ENCODE measurements around the gene RRAGC.

Gene RRAGC, protein sequence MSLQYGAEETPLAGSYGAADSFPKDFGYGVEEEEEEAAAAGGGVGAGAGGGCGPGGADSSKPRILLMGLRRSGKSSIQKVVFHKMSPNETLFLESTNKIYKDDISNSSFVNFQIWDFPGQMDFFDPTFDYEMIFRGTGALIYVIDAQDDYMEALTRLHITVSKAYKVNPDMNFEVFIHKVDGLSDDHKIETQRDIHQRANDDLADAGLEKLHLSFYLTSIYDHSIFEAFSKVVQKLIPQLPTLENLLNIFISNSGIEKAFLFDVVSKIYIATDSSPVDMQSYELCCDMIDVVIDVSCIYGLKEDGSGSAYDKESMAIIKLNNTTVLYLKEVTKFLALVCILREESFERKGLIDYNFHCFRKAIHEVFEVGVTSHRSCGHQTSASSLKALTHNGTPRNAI

DNA sequence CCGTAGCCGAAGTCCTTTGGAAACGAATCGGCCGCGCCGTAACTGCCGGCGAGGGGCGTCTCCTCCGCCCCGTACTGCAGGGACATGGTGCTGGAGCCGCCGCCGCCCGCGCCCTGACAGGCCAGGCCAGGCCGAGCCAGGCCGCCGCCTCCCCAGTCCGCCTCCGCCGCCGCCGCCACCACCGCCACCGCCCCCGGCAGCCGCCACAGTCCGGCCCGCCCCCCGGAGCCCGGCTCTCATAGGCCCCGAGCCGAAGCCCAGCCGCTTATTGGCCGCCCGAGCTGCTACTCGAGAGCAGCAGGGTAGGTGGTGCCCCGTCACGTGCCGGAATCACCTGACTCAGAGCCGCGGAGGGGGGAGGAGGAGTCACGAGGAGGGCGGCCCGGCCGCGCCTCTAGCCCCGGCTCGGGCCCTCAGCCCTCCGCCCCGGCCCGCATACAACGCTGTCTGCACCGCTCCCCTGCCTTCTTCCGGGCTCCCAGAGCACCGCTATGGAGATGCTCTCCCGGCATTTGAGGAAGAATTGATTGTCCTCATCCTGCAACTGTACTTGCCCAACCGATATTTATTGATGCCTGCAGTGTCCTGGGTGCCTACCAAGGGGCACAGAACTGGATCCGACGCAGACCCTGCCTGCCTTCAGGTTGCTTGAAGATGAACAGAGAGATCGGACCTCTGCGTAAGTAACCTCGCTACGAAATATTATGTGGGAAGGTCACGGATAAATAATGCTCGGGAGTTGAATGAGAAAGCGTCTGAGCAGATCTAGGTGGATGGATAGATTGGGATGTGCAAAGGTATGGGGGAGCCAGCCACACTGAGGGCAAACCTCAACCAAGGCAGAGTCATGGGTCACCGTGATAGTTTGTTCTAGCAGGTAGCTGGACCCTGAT, at the start of gene RRAGC:
Gene RRAGC, minus strand, starts transcription at position 212 of the 893 bp plus-strand sequence. Its CDS starts 126 bp downstream, at position 86.
- DNase-seq = peak; percentile 98

DNA sequence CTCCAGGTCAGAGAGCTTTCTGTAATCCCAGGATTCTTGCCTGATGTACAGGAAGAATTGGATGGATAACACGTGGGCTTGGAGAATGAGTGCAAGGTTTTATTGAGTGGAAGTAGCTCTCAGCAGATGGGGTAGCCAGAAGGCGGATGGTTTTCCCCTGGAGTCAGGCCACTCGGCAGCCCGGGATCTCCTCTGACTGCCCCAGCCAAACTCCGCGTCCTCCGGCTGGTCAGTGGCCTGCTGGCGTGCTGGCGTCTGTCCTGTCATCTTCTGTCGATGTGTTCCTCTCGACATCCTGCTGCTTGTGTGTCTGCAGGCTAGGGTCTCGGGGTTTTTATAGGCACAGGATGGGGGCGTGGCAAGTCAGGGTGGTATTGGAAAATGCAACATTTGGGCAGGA, 49.2 kb upstream of the RRAGC start:
- no peak for DNase-seq

DNA sequence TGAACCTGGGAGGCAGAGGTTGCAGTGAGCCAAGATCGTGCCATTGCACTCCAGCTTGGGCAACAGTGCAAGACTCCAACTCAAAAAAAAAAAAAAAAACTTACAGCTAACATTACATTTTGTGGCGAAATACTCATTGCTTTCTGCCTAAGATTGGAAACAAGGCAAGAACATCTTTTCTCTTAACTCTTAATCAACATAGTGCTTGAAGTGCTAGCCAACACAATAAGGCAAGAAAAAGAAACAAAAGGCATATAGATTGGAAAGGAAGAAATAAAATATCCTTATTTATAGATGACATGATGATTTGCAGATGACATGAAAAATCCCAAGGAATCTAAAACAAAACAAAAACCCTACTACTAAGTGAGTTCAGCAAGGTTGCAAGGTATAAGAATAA, 46.4 kb upstream of the RRAGC start:
- no peak for DNase-seq

DNA sequence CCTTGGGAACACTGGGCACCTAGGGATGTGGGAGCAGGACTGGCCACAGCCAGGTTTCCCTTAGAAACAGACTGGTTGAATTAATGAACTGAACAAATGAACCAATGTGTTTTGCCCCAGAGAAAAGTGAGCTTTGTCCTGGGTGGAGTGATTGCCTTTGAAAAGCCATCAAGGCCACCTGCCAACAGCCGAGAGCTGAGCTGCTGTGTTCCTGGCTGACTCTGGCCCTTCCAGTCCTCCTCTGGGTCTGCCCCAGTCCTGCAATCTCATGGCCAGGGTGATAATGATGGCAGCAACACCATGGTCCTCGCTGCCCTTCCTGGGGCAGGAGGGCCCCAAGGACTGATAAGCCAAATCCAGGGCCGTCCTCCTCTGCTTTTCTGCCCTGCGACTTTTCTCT, 40.0 kb upstream of the RRAGC start:
- DNase-seq = no peak

DNA sequence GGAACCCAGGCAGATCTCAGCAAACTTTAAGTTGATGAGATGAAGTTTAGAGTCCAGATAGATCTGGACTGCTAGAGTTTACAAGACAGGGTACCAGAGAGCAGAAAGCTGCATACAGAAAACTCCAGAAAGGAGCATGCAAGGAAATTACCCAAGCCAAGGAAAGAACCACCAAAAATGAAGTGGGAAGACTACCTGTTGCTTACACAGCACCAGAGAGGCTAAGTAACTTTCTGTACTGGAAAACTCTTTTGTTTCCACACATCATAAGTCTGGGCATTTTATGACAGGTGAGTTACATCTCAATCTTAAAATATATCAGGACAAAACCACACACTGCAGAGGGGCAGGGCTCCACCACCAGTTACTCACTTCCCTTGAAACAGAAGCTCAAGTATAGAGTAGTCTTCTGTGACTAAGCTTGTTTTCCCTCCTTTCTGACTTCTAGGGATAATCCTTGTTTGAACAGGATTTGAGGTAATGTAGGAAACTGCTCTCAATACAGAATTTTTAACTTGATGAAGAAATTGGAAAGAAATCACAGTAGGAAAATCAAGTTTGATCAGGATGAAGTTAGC, 39.2 kb upstream of the RRAGC start:
- DNase-seq = no peak

DNA sequence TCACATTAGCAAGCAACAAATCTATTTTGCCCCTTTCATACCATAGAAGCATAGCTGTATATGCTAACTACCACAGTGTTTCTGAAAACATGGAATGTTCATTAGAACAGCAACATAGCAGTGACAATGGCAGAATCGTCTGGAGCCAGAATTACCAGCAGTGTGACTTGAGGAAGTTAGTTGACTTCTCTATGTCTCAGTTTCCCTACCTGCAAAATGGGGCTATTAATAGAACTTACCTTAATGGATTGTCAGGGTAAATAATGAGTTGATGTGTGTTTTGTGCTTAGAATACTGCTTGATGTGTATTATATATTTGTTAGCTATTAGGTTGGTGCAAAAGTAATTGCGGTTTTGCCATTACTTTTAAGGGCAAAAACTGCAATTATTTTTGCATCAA, 36.6 kb upstream of the RRAGC start:
- no peak for DNase-seq

DNA sequence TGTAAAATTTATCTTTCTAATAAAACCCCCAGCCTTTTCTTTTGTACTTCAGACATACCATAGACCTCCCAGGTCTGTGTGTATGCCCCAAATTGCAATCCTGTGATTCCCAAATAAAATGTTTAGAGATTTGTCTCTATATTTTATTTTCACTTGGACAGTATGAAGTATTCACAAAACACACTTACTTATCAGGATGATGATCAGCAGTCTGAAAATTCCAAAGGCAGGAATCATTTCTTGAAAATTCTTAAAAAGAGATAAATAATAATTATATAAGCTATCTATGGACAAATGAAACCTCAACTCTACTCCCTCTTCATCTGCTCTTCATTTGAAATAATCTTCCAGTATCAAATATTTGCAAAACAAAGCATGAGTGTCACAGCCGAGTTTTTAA, 33.4 kb upstream of the RRAGC start:
- DNase-seq = no peak

DNA sequence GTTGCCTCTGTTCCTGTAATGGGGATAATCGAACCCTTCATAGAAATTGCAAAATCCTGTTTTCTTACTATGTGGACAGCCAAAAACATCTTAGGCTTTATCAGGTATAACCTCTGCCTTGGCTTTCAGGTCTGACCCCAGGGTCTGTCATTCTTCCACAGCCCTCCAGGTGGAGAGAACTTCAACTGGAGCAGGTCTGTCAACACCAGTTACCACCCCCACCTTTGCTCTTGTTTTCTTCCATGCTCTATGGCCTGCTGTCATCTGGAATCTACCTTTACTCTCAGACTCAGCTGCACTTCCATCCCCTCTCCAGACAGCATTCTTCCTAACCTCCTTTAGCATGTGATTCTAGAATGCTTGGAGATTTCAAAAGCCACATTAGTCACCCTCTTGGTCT, 32.2 kb upstream of the RRAGC start:
- no peak for DNase-seq

DNA sequence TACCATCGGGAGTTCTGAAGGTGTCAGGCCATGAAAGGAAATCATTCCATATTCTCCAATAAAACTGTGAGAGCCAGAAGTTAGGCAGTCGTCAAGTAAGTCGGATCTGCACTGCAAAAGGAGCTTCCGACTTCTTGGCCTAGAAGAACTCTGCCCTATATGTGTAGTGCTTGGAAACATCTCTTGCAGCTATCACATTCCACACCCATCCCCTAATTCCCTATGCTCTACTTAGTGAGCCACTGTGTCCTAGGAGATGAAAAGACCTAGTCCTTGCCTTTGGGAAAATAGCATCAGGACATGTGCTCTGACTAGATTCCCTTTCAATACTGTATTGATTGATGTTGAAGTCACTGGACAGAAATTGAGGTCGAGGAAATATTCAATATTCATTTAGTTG, 30.0 kb upstream of the RRAGC start:
- DNase-seq = no peak

DNA sequence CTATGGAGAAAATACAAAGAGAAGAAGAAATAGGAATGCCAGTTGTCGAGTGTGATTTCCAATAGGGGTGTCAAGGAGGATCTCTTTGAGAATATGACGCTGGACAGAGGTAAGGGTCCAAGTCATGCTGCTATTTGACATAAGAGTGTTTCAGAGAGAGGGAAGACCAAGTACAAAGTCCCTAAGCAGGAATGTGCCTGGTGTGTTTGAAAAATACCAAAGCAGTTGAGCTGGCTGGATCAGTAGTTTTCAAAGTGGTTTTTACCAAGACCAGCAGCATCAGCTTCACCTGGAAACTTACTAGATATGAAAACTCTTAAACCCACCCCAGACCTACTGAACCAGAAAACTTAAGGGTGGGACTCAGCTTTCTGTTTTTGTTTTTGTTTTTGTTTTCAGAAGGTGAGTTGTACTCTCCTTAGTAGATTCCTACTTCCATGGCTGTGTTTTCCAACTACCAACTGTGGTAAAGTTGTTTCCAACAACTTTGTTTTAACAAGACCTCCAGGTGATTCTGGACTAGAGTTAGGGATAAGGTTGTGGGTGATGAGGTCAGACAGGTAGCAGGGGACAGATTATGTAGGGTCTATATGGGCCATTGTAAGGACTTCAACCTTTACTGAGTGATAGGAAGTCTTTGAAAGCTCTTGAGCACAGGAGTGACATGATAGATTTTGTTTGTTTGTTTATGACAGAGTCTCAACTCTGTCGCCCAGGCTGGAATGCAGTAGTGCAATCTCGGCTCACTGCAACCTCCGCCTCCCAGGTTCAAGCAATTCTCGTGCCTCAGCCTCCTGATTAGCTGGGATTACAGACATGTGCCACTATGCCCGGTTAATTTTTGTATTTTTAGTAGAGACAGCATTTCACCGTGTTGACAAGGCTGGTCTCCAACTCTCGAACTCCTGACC, 29.1 kb upstream of the RRAGC start:
- no peak for DNase-seq

DNA sequence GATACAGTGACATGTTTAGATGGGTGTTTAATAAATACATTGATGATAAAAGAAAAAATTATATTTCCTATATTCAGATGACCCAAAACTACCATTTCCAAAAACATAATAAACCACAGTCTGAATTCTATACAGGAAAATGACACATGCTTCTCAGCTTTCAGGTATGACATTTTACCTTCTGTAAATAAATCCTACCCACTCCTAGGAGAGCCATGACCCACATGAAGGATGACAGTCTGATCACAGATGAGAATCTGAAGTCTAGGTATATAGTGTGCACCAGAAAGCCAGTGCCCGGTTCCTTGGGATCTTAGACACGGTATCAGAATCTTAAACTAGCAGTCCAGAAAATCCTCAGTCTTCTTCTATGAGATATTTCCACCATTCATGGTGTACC, 25.5 kb upstream of the RRAGC start:
- DNase-seq = no peak

DNA sequence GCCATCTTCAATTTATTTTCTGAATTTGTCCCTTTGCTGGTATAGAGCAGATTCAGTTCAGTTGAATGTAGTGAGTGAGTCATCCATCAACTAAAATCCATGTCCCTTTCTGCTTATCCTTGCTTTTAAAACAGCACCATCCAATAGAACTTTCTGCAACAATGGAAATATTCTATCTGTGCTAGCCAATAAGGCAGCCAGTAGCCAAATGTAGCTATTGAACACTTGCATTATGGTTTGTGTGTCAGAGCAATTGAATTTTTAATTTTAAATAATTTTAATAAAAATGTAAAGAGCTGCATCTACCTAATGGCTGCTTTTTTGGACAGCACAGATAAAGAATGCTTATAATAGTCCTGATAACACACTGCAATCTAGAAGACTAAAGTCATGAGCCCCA, 21.9 kb upstream of the RRAGC start, which contains the start of gene GJA9:
Gene GJA9, minus strand, starts transcription at position 101 of the 400 bp plus-strand sequence. CDS start 5,489 bp downstream, outside the sequence.
- no peak for DNase-seq

DNA sequence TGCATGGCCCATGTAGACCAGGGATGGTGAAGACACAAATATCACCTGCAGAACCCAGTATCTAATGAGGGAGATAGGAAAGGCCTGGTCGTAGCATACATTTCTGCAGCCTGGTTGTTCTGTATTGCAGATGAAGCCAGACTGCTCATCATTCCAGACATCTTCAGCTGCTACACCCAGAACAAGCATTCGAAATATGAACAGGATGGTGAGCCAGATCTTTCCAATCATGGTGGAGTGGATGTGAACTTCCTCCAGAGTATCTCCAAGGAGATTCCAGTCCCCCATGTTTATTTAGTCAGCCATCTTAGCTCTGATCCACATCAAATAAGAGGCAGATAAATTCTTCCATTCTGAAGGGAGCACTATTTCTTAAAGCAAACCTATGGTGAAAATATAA, 16.2 kb upstream of the RRAGC start:
- DNase-seq = no peak

DNA sequence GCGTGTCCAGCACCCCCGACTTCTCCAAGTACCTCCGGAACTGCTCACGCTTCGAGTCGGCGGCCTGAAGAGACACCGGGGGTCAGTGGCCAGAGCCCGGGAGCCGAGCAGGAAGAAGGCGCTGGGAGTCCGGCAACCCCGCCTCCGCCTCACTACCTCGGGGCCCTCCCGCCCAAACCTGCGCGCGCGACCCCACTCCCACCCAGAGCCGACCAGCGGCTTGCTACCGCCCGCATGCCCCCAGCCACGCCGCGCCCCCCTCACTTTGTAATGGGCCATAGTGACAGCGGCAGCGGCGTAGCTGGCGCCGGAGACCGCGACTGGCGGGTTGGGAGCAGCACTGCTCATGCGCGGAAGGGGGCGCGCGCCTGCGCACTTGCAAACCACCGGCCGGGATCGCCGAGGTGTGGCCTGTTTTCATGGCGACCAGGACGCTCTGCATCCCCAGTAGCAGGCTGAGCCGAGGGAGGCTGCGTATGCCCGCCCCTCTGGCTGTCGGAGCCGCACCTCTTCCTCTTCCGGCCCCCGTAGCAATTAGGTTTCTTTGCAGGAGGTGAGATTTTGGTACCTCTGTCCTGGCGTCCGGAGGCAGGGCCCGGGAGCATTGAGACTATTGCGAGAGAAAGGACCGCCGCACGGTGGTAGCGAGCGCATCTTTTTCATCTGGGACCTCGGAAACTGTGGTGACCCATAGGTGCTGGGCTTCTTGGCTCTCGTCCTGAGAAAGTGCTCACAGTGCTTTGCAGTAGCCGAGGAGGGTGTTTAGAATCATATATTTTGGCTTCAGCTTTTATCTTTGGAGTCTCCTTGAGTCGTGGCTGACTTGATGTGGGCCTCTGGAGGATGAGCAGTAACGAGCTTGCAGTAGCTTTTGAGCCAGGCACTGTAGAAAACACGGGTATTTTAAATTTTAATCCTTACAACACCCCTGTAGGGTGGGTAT, 13.7 kb upstream of the RRAGC start, which contains the start of gene MYCBP:
Gene MYCBP, minus strand, starts transcription at position 322 of the 943 bp plus-strand sequence. Its CDS starts 43 bp downstream, at position 279.
- DNase-seq = peak; percentile 96

DNA sequence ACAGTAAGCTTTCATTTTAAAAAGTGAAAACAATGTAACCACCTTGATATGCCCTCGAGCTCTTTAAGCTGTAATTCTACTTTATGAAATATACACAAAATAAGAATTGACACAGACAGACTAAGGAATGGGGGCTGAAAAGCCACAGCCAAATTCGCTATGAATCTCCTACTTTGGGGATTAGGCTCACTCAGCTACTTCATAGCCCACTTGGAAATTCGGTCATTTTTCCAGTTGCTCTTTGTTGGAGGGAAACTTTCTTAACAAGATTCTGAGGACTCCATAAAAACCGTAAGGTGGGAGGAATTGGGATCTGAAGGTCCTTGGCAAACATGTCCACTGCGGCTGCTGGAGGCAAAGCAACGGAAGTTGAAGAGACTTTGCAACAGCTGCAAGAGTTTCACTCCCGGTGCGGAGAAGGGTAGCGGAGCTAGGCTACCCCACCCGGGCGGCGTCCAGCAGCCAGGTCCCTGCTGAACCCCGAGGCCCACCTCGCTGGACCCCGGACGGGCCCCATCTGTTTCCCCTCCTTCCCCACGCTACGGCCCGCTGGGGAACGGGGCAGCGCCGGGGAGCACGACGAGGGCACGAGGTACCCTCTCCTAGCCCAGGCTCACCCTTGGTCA, 12.9 kb upstream of the RRAGC start:
- no peak for DNase-seq

DNA sequence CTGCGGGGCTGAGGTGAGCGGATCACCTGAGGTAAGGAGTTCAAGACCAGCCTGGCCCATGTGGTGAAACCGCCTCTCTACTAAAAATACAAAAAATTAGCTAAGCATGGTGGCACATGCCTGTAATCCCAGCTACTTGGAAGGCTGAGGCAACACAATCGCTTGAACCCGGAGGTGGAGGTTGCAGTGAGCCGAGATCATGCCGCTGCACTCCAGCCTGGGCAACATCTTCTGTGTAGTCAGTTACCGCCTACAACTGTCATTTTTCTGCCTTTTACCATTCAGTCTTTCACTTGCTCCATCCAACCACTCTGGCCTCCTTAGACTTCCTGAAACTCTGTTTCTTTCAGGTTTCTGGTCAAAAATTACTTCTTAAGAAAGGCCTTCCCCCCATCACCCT, 11.4 kb upstream of the RRAGC start:
- no peak for DNase-seq

DNA sequence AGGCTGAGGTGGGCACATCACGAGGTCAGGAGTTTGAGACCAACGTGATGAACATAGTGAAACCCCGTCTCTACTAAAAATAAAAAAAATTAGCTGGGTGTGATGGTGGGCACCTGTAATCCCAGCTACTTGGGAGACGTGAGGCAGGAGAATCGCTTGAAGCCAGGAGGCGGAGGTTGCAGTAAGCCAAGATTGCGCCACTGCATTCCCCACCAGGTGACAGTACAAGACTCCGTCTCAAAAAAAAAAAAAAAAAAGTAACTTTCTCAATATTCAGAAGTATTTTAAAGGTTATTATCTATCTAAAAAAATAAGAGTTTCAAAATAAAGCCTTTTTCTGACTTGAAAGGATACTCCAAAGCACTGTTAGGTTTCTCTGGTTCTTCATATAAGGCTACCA, 7.6 kb upstream of the RRAGC start:
- DNase-seq = no peak

DNA sequence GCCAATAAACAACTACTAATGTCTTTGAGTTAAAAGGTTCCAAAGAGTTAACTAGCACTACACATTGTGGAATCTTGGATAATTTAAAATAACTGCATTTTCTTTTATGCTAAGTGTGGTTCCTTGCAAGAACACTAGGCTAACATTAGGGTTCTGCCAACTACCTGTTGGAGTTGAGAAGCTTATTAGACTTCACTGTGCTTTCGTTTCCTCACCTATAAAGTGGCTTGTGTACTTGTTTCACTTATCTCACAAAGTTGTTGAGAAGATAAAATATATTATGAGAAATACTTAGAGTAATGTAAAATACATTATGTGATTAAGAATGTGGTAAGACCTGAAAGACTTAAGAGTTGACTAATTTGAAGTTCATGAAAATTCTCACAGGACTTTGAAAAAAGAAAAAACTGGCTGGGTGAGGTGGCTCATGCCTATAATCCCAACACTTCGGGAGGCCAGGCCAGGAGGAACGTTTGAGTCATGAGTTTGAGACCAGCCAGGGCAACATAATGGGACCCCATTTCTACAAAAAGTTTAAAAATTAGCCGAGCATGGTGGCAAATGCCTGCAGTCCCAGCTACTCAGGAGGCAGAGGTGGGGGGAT, 5.6 kb upstream of the RRAGC start:
- DNase-seq = no peak

DNA sequence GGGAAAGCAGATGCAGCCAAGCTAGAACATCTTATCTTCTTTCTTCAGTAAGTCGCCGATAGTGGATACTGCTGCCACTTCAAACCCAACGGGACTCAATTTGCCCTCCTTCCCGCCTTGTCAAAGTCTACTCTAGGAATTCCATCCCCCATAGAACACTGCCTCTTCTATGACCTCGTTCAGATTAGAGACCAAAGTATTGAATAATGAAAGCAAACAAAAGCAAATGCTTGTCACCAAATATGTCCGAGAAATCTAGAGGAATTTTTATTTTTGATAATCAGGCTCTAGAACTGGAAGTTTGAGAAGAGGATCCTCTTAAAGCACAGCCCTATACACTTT, 853 bp upstream of the RRAGC start:
- DNase-seq = no peak

DNA sequence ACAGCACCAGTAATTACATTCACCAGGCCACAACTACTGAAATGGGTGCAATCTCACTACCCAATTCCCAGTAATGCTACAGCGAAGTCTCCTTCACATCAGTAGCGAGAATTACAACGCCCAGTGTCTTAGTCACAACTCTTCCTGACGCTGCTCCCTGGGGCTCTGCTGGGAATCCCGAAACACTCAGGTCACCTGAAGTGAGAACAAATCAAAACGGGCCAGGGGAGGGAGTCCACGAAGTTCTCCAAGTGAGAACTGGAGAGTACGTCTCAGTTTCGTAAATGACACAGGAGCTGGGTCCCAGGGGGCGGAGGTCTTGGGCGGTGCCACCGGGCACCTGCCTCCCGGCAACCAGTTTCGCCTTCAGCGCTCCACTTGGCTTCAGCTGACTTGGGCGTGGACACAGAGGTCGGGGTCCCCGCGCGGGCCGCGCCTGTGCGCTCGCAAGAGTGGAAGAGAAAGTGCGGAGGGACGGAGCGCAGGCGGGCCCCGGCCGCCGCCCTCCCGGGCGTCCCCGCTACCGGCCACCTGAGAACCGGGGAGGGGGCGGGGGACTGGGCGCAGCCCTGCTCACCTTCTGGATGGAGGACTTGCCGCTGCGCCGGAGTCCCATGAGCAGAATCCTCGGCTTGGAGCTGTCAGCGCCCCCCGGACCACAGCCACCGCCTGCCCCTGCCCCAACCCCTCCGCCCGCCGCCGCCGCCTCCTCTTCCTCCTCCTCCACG, 575 bp downstream of the RRAGC start:
- peak; percentile 43 for DNase-seq
